ENCODE data around the gene SLC22A15. TPM values are rescaled to one million over a fixed set of nuclear protein-coding genes. Genes with fewer than 3 reads are reported as not detected.
A peak's percentile ranks its signal among the peaks of the same experiment; 100 is the strongest.

SLC22A15 gene
- total RNA-seq, 2 experiments from 2014 or later: 0.20 to 0.81 TPM

GRCh38 chr1:116104667-116105066 lies 128.4 kb downstream of the SLC22A15 start:
- ChIA-PET POLR2A (interaction anchor here (0.7 kb wide), 1 partner anchor 151 kb away, joined by 3 read pairs; no protein-coding TSS in a partner anchor), CTCF (interaction anchor here (0.6 kb wide), 1 partner anchor 162 kb away, joined by 3 read pairs; no protein-coding TSS in a partner anchor)
- Mint-ChIP-seq H3K36me3 (ENCODE audit: low read depth) (no peaks in the 10 kb centered on the region), H3K27ac (no peak overlapping the region), H3K27me3 (peaks cover 4% of the 10 kb centered on the region), H3K4me3 (no peak overlapping the region), H3K9me3 (no peaks in the 10 kb centered on the region), H3K4me1 (no peaks in the 10 kb centered on the region)
- no peak for DNase-seq

DNA sequence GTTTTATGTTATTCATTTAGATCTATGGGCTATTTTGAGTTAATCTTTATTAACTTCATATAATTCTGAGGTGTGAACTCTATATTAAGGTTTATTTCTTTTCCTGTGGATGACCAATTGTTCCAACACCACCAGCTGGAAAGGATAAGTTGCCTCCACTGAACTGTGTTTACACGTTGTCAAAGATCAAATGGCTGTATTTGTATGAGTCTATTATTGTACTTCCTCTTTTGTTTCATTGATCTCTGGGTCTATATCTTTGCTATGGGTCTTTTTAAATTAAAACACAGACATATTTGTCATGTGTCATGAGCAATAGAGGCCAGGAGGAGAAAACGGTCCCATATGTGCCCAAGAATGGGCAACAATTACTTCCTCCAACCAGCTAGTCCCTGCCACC lies 129.7 kb downstream of the SLC22A15 start:
- ChIA-PET CTCF (interaction anchor here (1.5 kb wide), 1 partner anchor 378 kb away, joined by 3 read pairs; no protein-coding TSS in a partner anchor), POLR2A (no interaction called here)
- Mint-ChIP-seq H3K36me3 (ENCODE audit: low read depth) (no peaks in the 10 kb centered on the region), H3K4me1 (no peaks in the 10 kb centered on the region), H3K27ac (no peak overlapping the region), H3K9me3 (no peaks in the 10 kb centered on the region), H3K4me3 (no peak overlapping the region), H3K27me3 (peaks cover 4% of the 10 kb centered on the region)
- no peak for DNase-seq

GRCh38 chr1:116106646-116107045 lies 130.3 kb downstream of the SLC22A15 start:
- no peaks in the 10 kb centered on the region for H3K36me3 Mint-ChIP-seq (ENCODE audit: low read depth)
- no peaks in the 10 kb centered on the region for H3K4me1 Mint-ChIP-seq
- H3K27ac Mint-ChIP-seq: no peak overlapping the region
- no peak for DNase-seq
- H3K4me3 Mint-ChIP-seq: no peak overlapping the region
- H3K27me3 Mint-ChIP-seq: peaks cover 4% of the 10 kb centered on the region
- no peaks in the 10 kb centered on the region for H3K9me3 Mint-ChIP-seq
- ChIA-PET CTCF (interaction anchor here (1.5 kb wide), 1 partner anchor 378 kb away, joined by 3 read pairs; no protein-coding TSS in a partner anchor), POLR2A (no interaction called here)

- DNase-seq: no peak
- POLR2A ChIA-PET: no interaction called here
Observed at GRCh38 chr1:116107371-116107770, 131.1 kb downstream of the SLC22A15 start.

GRCh38 chr1:116110567-116111523 lies 134.5 kb downstream of the SLC22A15 start, which contains the start of gene MAB21L3:
Gene MAB21L3 (plus strand): TSS chr1:116111399. CDS start chr1:116112616, 1,217 bp downstream.
- Mint-ChIP-seq H3K4me3 (no peak within 1 kb of the TSS), H3K9me3 (no peaks in the 10 kb centered on the region), H3K27me3 (peaks cover 7% of the 10 kb centered on the region), H3K36me3 (ENCODE audit: low read depth) (no peaks in the 10 kb centered on the region), H3K4me1 (no peaks in the 10 kb centered on the region), H3K27ac (no peak within 1 kb of the TSS)
- ChIA-PET POLR2A (no interaction called here), CTCF (interaction anchor here (0.5 to 0.7 kb wide), 2 partner anchors 107 to 375 kb away, joined by 3 read pairs; no protein-coding TSS in a partner anchor)
- no peak for DNase-seq

More at GRCh38 chr1:116107371-116107770, 131.1 kb downstream of the SLC22A15 start:
- no peaks in the 10 kb centered on the region for H3K36me3 Mint-ChIP-seq (ENCODE audit: low read depth)
- H3K27me3 Mint-ChIP-seq: peaks cover 2% of the 10 kb centered on the region
- no peaks in the 10 kb centered on the region for H3K9me3 Mint-ChIP-seq
- H3K27ac Mint-ChIP-seq: no peak overlapping the region
- H3K4me3 Mint-ChIP-seq: no peak overlapping the region
- CTCF ChIA-PET: interaction anchor here (1.5 kb wide), 1 partner anchor 377 kb away, joined by 3 read pairs; no protein-coding TSS in a partner anchor
- no peaks in the 10 kb centered on the region for H3K4me1 Mint-ChIP-seq

- CTCF ChIA-PET: interaction anchor here (0.7 kb wide), 1 partner anchor 374 kb away, joined by 3 read pairs; no protein-coding TSS in a partner anchor
- Mint-ChIP-seq H3K27me3 (peaks cover 7% of the 10 kb centered on the region), H3K27ac (no peak overlapping the region), H3K36me3 (ENCODE audit: low read depth) (no peaks in the 10 kb centered on the region), H3K9me3 (no peaks in the 10 kb centered on the region), H3K4me1 (no peaks in the 10 kb centered on the region), H3K4me3 (no peak overlapping the region)
- POLR2A ChIA-PET: no interaction called here
- no peak for DNase-seq
Observed at GRCh38 chr1:116111524-116112021, 135.3 kb downstream of the SLC22A15 start.

DNA sequence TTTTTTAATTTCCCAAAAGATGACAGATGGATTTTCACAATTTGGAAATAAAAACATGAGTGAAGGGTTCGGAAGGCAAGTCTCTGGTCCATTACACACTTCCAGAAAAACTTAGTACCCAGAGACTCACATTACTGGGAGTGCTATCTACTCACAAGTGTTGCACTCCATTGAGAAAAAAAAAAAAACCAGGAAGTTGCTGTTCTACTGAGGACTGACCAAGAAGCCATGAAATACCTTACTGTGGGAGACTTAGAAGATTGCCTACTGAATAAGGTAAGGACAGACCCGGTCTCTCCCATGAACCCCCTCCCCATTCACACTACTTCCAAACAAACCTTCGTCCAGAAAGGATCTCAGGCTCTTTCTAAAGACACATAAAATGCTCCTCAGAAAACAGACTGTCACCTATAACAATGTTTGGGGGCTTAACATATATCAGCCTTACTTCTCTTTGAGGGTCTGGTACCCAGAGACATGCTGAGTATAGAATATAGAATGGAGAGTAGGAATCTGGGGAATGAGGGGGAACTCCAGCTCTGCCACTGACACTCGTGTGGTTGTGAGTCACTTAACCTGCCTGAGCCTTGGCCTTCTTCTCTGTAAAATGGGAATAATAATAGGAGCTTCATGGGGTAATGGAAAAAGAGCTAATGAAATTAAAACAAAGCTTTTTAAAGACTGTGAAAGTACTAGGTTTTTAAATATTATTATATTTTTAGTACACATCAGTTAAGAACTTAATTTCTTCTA lies 136.3 kb downstream of the SLC22A15 start:
- no peaks in the 10 kb centered on the region for H3K4me1 Mint-ChIP-seq
- POLR2A ChIA-PET: no interaction called here
- H3K9me3 Mint-ChIP-seq: no peaks in the 10 kb centered on the region
- H3K27me3 Mint-ChIP-seq: peaks cover 7% of the 10 kb centered on the region
- no peaks in the 10 kb centered on the region for H3K36me3 Mint-ChIP-seq (ENCODE audit: low read depth)
- H3K27ac Mint-ChIP-seq: no peak overlapping the region
- DNase-seq: no peak
- CTCF ChIA-PET: interaction anchor here (0.5 to 0.6 kb wide), 2 partner anchors 16 to 139 kb away, joined by 3 to 4 read pairs; no protein-coding TSS in a partner anchor
- no peak overlapping the region for H3K4me3 Mint-ChIP-seq

DNA sequence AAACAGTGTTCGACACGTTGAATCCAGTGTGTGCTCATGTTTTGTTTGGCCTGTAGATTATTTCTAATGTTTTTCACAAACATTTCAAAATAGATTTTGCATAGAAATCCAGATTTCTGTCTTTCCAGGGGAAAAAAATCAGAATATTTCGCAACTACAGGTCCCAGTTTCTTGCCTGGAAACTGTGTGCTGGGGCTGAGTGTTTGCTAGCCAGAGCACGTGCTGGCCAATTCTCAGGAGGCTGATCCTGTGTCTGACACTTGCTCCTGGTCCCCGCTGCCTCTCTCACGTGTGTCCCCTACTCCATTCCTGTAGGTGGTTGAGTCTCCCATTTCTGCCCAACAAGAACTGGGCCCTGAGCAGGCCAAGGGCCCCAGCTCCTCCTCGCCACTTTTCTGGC lies 137.3 kb downstream of the SLC22A15 start:
- peaks cover 4% of the 10 kb centered on the region for H3K27me3 Mint-ChIP-seq
- H3K4me3 Mint-ChIP-seq: no peak overlapping the region
- ChIA-PET CTCF (no interaction called here), POLR2A (no interaction called here)
- DNase-seq: no peak
- H3K27ac Mint-ChIP-seq: peak overlapping the region; percentile 26
- no peaks in the 10 kb centered on the region for H3K9me3 Mint-ChIP-seq
- H3K4me1 Mint-ChIP-seq: no peaks in the 10 kb centered on the region
- no peaks in the 10 kb centered on the region for H3K36me3 Mint-ChIP-seq (ENCODE audit: low read depth)

DNA sequence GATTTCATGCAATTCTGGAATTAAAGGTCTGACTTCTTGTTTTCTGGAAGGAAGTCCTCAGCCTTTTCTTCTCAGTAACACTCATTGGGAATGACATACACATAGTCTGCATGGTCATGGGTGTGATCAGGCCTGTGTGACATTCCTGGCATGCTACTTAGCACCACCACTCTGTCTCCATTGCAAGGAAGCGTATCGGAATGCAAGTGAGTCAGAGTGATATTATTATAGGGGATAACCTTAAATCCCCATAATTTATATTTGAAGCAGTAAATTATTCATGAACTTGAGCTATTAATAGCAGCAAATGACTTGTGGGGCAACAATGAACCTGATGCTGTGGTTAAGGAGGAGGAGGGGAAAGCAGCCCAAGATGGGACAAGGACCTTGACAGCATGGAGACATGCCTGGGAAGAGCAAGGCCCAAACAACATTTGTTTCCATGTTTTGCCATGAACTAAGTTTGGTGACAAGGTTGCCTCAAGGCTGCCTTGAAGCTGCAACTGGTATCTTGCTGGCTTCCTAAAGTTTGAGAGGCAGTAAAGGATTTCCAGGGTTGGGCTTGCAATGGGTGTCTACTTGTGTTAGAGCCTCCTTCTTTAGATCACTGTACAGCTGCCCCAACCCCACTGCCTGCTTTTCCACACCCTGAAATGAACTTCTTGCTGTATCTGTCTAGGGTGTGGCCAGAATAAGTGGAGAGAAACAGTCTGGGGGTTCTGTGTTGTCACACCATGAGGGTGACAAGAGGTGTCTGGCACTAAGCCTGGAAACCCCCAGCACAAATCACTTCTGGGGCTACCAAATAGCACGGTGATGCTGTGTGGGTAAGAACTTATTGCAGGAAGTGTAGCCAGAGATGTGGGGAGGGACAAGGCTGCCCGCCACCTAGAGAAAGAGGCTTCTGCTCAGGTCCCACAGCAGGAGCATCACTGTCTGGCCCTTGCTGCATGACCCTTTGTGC lies 139.4 kb downstream of the SLC22A15 start:
- CTCF ChIA-PET: no interaction called here
- no peak overlapping the region for H3K27ac Mint-ChIP-seq
- no peak for DNase-seq
- no peaks in the 10 kb centered on the region for H3K9me3 Mint-ChIP-seq
- H3K4me1 Mint-ChIP-seq: no peaks in the 10 kb centered on the region
- H3K27me3 Mint-ChIP-seq: peaks cover 4% of the 10 kb centered on the region
- POLR2A ChIA-PET: no interaction called here
- H3K36me3 Mint-ChIP-seq (ENCODE audit: low read depth): no peaks in the 10 kb centered on the region
- no peak overlapping the region for H3K4me3 Mint-ChIP-seq

DNA sequence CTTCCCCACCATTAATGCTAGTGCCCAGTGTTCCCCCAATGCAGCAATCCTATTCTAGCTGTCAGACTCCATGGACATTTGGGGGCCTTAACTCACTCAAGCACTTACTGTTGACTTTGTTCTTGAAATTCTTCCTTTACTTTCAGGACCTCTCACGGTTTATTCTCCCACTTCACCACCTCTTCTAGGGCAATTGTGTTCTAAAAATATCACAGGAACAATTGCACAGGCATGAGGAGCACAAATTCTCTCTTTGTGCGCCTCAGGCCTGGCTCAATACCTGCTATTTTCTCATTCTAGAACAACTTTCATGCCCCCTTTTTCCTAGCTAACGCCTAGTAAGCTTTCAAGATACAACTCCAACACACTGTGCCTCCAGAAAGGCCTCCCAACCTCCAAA lies 142.2 kb downstream of the SLC22A15 start:
- Mint-ChIP-seq H3K36me3 (ENCODE audit: low read depth) (no peaks in the 10 kb centered on the region), H3K9me3 (no peaks in the 10 kb centered on the region), H3K4me3 (no peak overlapping the region), H3K27ac (no peak overlapping the region), H3K4me1 (no peaks in the 10 kb centered on the region), H3K27me3 (peaks cover under 1% of the 10 kb centered on the region)
- CTCF ChIA-PET: interaction anchor here (0.6 kb wide), 1 partner anchor 437 kb away, joined by 3 read pairs; no protein-coding TSS in a partner anchor
- POLR2A ChIA-PET: no interaction called here
- no peak for DNase-seq
